ENCODE measurements around the gene ESYT1.

GRCh38 chr12:56163533-56164344 is 35.7 kb downstream of the ESYT1 start:
- no peak for TF ChIP-seq CTCF (IDR thresholded peaks at IDR 0.05)
- TF ChIP-seq POLR2A (IDR thresholded peaks at IDR 0.05): no peak

Measured in ovary (tissue), 3 donors.